HT-29 (cell line): Measurements from ENCODE around the gene LMX1B. TPM values are rescaled to one million over a fixed set of nuclear protein-coding genes. Genes with fewer than 3 reads are reported as not detected.

Experiments
- DNase-seq: peaks from one replicate; pipeline ENCODE4 v3.0.0-alpha.2; 2015; ENCODE audit warnings: low spot score
- total RNA-seq: library from RNA; depleted of rRNA; stranded (reverse); fragments of >200 nt; shearing (Covaris generic); gene quantifications from 2 replicates; pipeline ENCODE4 v1.2.3, GENCODE V29; 2014

Gene LMX1B
- total RNA-seq, 1 experiment from 2014 or later, result not detected

DNA sequence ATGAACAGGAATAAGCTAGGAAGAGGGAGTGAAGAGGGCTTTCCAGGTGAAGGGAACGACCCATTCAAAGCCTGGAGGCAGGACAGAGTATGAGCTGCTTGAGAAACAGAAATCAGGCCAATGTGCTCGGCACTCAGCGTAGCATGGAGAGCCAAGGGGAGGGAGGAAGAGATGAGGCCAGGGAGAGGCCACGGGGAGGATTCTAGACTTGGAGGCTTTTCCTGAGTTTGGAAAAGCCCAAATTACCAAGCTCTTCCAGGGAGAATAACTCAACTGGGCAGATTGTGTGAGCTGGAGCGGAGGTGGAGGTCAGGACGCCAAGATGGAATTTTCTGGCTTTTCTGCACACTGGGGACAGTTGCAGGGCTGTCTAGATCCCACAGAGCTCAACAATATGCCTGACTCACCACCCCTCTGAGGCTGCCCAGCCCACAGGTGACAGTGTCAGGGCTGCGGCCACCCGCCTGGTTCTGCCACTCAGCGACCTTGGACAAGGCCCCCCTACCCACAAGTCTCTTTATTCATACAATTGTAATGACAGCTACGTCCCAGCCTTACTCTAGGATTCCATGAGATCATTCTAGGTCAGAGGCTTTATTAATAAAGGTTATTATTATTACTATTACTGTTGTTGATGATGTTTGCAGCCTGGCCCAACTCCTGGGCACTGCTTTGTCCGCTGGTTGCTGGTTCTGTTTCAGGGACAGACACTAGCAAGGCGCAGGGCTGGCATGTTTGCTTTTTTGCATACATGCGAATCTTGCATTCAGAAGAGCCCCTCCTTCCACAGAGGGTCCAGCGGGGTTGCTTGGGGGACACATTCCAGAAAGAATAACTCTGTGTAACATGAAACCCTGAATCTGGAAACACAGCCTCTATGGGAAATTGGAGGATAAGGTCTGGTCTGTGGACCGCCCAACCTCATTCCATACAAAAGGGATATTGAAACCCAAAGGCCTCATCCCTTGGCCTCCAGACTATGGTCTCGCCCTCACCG is 9.4 kb upstream of the LMX1B start:
- DNase-seq, result no peak

DNA sequence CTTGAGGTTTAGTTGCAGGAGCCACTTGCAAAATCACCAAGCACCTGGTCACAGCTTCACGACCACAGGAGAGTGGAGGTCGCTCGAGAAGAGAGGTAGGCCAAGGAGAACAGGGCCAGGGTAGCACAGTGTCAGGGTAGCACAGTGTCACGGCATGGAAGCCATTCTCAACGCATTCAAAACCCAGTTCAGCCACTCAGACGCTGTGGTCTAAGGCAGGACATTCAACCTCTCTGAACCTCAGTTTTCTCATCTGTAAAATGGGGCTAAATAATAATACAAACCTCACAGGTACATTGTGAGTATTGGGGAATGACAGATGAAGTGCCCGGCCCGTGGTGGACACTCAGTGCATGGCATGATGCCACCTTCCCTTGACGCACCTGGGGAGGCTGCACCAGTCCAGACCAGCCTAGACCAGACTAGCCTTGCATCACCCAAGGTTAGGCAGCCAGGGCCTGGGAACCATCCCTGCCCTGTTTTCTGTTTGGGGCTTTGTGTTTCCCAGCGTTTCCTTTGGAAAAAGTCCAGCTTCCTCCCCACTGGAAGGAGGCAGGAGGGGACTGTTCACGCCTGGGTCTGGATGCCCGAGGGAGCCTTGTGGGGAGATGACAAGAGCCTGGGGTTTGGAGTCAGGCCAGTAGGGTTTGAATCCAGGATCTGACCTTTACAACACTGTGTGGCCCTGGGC is 7.8 kb upstream of the LMX1B start:
- no peak for DNase-seq

DNA sequence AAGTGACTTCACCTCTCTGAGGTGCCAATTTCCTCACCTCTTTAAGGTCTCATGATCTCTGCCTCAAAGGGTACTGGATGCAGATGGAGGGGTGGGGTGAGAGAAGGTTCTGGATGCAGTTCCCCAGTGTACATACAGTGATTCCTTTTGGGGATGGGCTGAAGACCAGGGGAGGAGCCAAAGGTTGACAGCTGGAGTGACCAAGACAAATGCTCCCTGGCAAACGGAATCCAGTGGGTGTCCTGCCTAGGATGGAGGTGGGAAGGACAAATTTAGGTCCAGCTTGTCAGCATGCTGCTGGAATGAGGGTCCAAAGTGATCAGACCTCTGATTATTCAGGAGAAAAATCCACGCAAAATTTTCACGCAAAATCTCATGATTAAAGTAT is 7.3 kb upstream of the LMX1B start:
- no peak for DNase-seq

DNA sequence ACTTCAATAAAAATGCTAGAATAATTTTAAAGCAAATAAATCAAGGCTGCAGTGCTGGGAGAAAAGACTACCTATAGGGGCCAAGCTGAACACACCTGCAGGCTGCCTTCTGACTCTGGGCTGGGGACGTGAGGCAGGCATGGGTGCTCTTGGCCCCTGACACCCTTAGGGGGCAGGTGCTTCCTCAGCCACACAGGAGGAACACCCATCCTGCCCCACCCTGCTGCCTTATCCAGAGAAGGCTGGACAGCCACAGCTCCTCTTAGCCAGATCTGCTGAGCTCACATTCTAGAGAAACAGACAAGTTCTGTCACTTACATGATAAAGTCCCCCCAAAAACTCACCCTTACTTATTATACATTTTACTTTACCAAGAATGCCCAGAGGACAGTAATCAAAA is 6.6 kb upstream of the LMX1B start:
- no peak for DNase-seq

DNA sequence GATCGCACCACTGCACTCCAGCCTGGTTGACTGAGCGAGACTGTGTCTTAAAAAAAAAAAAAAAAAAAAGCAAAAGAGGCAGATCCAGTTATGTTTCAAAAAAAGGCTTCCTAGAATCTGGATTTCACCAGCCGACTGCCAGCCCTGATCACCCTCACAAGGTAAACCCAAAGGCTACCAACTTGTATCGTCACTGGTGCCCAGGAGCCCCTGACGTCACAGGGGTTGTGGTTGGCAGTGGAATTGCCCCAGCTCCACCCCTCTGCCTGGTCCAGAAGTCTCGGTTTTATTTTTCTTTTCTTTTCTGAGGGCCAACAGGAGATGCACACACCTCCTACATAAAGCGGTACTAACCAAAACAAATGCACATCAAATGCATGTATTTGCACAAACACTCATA is 6.0 kb upstream of the LMX1B start:
- DNase-seq, result no peak

DNA sequence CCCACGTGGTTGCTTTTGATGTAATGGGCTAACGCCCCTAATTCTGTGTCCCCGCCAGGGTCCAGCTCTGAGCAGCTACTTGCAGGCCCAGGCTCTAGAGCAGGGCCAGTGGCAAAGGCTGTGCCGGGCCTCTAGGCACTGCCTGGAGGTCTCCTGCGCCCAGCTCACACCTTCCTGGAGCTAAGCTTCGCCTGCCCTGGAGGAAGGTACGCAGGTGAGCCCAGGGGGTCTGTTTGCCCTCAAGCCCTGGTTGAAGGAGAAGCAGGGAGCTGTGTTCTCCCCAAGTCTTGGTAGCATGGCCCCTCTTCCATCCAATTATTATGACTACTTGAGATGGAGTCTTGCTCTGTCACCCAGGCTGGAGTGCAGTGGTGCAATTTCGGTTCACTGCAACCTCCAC is 5.2 kb upstream of the LMX1B start:
- DNase-seq, result no peak

DNA sequence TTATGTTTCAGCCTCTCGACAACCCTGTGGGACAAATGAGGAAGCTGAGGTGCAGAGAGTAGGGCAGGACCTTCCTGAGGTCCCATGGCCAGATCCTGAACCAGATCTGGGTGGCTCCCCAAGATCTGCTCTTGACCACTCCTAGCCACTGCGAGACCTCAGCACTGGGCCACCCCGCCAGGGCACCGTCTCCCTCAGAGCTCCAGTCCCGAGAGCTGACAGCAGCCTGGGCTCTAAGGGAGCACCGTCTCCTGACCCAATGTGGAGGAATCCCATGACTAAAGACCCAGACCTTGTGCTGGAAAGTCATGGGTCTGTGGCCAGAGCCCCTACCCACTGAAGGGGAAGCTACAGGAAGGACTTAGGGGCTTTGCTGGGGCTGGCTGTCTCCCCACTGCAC is 4.5 kb upstream of the LMX1B start:
- DNase-seq, result no peak

DNA sequence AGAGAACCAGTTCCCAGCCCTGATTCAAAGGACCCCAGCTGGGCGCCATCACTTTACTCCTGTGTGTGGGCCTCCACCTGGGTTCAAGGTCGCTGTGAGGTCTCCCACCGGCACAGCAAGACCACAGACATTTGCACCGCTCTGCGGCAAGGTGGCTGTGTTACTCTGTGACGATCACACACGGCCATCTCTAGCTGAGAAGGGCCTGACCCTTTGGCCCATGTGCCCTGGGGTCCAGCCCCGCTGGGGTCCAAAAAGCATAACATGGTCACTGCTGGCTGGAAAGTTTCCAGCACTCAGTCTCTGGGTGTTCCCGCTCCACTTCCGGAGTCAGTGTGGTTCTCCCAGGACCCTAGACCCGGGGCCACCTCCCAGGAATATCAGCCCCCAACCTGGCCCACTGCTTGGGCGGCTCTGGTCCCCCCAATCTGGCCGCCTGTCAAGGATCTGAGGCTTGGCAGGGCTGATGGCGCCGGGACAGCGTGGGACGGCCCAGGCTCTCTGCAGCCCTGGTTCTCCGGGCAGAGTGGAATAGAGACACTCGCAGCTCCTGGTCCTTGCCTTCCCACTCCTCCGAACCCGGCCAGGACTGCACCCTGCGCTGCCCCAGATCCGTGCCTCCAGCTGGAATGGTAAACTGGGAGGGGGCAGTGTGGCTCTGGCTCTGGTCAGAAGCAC is 3.9 kb upstream of the LMX1B start:
- DNase-seq, result no peak

DNA sequence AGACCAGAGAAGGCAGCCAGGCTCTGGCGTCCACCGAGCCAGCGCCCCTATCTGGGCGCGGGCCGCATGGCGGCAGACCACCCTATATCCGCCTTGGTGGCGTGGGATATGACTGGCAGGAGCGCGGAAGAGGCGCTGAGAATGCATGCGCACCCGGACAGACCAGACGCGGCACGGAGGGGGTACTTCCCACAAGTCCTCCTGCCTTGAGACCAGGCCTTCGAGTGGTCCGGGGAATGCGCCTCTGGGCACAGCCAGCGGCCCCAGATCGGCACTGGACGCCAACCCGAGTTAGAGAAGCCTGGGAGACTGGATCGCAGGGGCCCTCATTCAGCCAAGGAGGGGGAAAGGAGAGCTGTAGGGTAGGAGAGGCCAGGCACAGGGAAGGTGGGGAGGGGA is 2.5 kb upstream of the LMX1B start:
- no peak for DNase-seq

DNA sequence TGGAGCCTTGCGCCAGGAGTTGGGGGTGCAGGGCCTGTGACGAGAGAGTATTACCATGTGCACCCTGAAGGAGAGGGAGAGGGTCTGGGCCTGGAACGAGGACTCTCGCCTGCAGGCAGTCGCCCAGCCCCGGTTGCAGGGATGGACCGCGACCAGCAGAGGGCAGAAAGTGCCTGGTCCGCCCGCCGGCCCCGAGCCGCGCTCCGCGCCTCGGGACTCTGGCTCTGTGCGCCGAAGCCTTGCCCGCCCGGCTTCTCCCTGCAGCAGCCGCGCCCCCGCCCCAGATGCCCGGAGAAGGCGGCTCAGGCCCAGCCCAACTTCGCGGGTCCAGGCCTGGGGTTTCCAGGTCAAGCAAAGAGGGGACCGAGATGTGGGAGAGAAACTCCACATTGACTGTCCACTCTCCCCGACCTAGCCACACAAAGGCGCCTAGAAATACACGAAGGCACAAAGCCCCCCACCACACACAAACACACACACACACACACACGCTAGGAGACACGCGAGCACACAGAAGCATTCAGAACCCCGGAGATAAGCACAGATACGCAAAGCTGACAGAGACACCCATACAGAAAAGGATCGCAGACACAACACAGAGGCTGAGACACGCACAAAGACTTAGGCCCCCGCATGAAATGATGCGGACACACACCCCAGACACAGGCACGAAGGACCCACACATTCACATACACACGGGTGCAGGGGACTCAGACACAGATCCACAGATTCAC is 2.0 kb upstream of the LMX1B start:
- peak; percentile 67 for DNase-seq

DNA sequence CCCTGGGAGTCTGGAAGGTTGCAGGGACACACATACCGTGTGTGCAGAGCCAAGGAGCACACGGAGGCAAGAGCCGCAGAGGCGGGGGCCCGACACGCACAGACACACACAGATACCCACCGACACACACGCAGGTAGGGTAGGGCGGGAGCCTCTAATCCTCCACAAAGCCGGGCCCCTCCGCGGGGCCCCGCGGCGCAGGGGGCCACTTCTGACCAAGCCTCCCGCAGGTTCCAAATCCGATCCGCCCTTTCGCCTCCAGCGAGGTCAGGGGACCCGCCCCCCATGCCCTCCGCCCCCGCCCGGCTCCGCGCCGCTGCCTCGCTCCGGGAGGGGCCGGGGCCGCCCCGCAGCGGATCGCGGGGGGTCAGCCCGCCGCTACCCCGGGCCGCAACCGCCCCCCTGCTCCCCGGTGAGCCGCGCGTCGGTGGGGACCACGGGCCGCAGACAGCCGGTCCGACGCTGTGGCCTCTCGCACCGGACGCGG is 1.4 kb upstream of the LMX1B start:
- no peak for DNase-seq

DNA sequence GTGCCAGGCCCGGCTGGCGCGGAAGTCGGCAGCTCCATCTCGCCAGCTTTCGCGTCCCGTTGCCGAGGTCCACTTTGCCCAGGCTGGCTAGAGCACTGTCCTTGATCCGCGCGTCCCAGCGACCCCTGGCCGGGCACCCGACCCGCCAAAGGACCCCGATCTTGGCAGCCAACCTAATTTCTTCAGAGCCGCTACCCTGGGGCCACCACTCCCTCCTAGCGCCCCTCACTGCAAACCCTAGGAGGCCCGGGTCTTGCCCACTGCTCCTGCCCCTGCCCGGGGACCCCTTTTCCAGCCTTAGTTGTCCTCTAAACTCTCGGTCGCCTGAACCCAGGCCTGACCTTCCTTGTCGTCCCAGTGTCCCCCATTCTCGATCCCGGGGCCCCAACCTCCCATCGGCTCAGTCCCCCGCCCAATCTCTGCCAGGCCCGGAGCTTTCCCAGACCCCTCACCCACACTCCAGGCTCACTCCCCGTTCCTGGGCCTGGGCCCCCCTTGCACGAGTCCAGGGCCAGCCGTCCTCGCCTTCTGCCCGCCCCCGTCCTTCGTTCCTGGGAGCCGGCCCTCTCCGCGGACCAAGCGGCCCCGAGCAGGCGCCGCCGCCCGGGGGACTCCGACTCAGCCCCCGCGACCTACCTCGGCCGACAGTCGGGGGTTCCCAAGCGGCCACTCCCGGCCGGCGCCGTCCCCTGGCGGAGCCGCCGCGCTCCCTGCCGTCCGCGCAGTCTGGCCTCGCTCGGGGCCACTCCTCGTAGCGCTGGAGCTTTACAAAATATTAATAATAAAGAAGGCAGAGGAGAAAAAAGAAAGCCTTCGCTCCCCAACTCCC is 701 bp upstream of the LMX1B start:
- no peak for DNase-seq

DNA sequence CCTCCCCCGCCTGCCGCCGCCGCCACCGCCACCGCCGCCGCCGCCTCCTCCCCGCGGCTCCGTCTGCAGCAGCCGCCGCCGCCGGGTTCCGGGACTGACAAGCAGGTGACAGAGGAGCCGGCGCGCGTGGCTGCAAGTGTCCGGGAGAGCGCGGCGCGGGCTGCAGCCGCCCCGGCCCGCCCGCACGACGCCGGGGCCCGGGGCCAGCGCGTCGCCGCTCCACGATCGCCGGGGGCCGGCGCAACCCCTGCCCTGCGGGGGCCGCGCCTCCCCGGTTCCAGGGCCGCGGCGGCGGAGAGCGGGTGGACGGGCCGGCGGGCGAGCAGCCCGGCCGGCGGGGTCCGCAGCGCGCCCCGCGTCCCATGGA is 343 bp downstream of the LMX1B start:
- no peak for DNase-seq

DNA sequence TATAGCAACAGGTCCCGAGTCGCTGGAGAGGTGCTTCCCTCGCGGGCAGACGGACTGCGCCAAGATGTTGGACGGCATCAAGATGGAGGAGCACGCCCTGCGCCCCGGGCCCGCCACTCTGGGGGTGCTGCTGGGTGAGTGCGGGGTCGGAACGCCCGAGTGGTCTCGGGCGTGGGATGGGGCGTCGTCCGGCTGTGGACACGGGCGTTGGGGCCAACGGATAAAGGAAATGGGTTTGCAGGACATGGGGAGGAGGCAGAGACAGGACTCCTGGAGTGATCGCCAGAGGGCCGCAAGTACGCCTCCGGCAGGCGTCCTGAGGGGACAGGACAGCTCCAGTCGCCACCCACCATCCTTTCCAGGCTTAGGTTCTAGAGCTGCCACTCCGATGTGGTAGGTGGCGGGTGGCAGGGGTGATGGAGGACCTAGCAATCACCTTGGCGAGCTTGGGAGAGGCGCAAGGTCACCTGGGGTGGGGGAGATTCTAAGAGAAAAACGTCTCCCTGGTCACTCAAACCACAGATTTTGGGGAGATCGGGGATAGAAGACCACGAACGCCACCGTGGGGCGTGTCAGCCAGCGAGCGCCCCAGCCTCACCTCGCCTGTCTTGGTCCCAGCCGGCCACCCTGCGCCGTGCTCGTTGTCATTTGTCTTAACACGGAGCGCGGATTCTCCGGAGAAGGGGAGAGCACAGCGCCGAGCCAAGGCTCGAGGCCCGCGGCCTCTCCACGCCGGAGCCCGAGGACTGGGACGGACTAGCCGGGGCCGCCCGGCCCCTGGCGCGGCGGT is 922 bp downstream of the LMX1B start:
- DNase-seq, result no peak

DNA sequence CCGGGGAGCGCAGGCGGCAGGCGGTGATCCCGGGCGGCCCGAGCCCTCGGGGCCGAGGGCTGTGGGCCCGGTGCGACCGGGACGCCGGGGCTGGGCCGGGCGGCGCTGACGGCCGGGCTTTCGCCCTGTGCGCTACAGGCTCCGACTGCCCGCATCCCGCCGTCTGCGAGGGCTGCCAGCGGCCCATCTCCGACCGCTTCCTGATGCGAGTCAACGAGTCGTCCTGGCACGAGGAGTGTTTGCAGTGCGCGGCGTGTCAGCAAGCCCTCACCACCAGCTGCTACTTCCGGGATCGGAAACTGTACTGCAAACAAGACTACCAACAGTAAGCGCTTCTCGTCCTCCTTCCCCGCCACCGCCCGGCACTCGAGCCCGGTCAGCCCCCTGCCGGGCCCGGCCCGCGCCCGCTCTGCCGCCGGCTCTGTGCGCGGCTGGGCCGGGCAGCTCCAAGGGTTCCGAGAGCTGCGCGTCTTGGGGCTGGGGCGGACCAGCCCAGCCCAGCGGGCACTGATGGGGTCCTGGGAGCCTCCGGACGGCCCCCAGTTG is 1.6 kb downstream of the LMX1B start:
- no peak for DNase-seq

DNA sequence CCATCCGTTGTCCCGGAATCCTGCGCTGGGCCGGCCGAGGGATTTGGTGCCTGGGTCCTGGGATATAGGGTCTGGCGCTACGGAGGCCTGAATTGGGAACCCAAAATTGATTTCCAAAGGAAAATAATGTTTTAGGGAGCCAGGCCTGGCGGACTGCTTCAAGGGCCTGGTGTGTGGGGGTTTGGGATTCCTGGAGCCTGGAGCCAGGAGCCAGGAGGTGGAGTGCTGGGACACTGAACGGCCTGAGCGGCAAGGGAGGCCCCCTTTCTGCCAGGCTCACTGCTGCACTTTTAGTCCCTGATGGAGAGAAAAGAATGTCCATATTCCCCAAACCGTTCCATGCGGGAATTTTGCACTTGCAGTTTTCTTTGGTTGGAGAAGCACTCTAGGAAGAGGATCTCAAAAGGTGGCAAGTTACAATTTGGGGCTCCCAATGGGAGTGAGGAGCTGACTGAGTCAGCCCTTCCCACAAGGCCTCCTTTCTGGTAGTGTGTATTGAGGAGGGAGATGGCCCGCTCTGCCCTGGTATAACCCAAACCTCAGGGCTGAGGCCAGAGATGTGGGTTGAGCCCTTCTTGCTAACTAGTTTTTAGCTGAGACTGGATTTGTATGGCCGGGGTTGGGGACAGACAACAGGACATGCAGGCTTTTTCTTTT is 2.2 kb downstream of the LMX1B start:
- no peak for DNase-seq

DNA sequence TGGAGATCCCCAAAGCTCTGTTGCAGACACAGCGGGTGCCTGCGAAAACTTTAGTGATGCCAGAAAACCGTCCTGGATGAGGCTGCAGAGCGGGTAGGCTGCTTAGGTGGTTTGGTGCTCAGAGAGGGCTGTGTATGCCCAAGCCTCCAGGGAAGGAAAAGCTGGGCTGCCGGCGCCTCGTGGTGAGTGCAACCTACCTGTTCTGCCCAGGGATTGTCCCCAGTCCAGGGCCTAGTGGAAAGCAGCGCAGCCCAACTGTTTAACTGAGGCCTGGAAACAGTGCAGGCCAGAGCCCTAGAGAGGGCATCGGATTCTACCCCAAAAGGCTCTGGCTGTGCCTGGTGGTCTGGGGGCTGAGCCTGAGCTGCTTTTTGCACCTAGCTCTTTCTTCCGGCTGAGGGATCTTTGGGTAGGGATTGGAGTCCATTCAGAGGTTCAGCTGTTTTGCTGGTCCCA is 2.8 kb downstream of the LMX1B start:
- no peak for DNase-seq

DNA sequence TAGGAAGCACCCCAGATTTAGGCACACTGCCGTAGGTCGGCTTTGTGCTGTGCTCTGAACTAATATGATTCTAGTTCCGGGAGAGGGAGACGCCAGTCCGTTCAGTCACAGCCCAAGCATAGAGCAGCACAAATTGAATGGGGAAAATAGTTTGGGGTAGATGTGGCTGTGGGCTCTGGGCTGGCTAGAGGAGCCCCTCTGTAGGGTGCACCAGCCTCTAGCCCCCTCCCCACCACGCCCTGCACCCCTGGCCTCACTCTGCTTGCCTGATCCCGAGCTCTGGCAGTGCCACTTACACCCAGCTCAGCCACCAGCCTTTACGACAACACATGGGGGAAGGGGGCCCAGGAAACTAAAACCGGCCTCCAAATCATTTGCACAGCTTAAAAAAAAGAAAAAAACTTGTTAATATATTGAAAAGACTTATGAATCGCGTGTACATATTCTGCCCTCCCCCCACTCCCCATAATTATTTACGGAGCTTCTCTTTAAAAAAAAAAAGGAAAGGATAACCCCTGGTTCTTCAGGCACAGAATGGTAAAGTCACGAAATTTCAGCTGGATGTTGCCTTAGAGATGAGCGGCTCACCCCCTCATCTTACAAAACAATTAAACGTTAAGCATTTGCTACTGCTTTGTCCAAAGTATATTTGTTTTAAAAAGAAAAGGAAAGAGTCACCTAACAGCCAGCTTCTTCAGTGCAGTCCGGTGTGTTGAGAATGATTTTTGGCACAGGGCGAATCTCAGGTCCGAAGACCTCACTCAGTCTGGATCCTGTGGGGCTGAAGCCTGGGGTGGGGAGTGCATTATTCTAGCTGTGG is 3.5 kb downstream of the LMX1B start:
- no peak for DNase-seq
